ENCODE data around the gene RNF217. TPM values are rescaled to one million over a fixed set of nuclear protein-coding genes. Genes with fewer than 3 reads are reported as not detected.

RNF217 gene
- total and polyA plus RNA-seq, 10 of the 15 experiments (the other 5 are each of a cell fraction or from before 2014, with no cell fraction given): under 0.01 to 11.7 (median 0.04) TPM; not detected in 3

DNA sequence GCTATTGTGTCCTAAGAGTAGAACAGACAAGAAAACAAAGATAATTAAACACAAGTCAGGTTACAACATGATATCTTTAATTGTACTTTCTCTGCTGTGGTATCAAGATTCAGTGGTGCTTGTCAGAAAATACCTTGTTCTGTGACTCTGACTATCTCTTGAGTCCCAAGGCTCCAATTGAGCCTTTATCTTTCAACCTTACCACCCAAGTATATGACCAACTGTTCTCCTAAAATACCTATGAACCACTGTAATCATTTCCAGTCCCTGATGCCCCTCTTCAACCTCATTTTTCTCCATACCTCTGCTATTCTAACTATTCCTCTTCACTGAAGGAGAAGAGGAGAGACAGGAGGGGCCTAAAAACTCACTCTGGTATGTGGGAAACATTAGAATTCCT is 124.5 kb downstream of the RNF217 start (continued):
- TF ChIP-seq SKIL (IDR thresholded peaks at IDR 0.05; ENCODE audit: low read depth, poor library complexity, severe bottlenecking) (no peak), NKRF (conservative IDR thresholded peaks at IDR 0.05) (no peak), RELA (IDR thresholded peaks at IDR 0.05; ENCODE audit: borderline replicate concordance, partially characterized antibody) (no peak)

GRCh38 chr6:125088963-125089362 is 126.7 kb downstream of the RNF217 start:
- Histone ChIP-seq H4K20me1 (ENCODE audit: control insufficient read depth, insufficient read depth) (no peaks in the 10 kb centered on the region), H3K4me3 (no peak overlapping the region), H2AFZ (ENCODE audit: control insufficient read depth, low read depth, low read length) (no peak overlapping the region), H3K4me2 (ENCODE audit: control insufficient read depth, insufficient read depth) (no peak overlapping the region), H3K4me1 (ENCODE audit: control insufficient read depth, insufficient read depth, low read length) (no peaks in the 10 kb centered on the region), H3K79me2 (ENCODE audit: control insufficient read depth, insufficient read depth, low read length) (no peaks in the 10 kb centered on the region), H3K9me3 (replicated peaks; ENCODE audit: control insufficient read depth, insufficient read depth, low read length) (no peaks in the 10 kb centered on the region), H3K9ac (ENCODE audit: control insufficient read depth, insufficient read depth, low read length) (no peak overlapping the region), H3K27ac (ENCODE audit: control insufficient read depth, insufficient read depth) (no peak overlapping the region), H3K36me3 (ENCODE audit: control insufficient read depth in 2 of 2, insufficient read depth in 2 of 2, low read length in 1 of 2) (no peaks in the 10 kb centered on the region), H3K27me3 (replicated peaks in 1 of 2; ENCODE audit: control insufficient read depth in 2 of 2, insufficient read depth in 2 of 2, low read length in 1 of 2) (no peaks in the 10 kb centered on the region)
- in situ Hi-C loops (cut with MboI): no loop called here
- intact Hi-C loops (cut with micrococcal nuclease; ENCODE audit: unreplicated experiment): no loop called here
- ChIA-PET RAD21 (ENCODE audit: unreplicated experiment) (no interaction called here), CTCF (no interaction called here), POLR2A (no interaction called here), SMC1A (ENCODE audit: uncharacterized antibody, unreplicated experiment) (no interaction called here)
- ATAC-seq (no peak), FAIRE-seq (no peak), DNase-seq (ENCODE audit: low read depth, low spot score) (no peak)
- no TSS peak for BruUV-seq (replicated peaks)
- WGBS (ENCODE audit: insufficient coverage, insufficient replicate concordance, low lambda C conversion rate, missing lambda C conversion rate): 55% methylated on average over 5 of the region's 5 CpGs
- TF ChIP-seq CHD2 (IDR thresholded peaks at IDR 0.05; ENCODE audit: borderline replicate concordance, low read depth, low read length): no peak
- no peak for TF ChIP-seq ZZZ3 (IDR thresholded peaks at IDR 0.05; ENCODE audit: control insufficient read depth, insufficient read length, low read depth)
- TF ChIP-seq ATF2 (IDR thresholded peaks at IDR 0.05; ENCODE audit: low read length): no peak
- no peak for TF ChIP-seq KAT2A (conservative IDR thresholded peaks at IDR 0.05; ENCODE audit: control insufficient read depth, low read depth, low read length)
- TF ChIP-seq, protein P1, sequence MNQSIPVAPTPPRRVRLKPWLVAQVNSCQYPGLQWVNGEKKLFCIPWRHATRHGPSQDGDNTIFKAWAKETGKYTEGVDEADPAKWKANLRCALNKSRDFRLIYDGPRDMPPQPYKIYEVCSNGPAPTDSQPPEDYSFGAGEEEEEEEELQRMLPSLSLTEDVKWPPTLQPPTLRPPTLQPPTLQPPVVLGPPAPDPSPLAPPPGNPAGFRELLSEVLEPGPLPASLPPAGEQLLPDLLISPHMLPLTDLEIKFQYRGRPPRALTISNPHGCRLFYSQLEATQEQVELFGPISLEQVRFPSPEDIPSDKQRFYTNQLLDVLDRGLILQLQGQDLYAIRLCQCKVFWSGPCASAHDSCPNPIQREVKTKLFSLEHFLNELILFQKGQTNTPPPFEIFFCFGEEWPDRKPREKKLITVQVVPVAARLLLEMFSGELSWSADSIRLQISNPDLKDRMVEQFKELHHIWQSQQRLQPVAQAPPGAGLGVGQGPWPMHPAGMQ (IDR thresholded peaks at IDR 0.05; ENCODE audit: borderline replicate concordance): no peak
- TF ChIP-seq ZNF207 (IDR thresholded peaks at IDR 0.05; ENCODE audit: borderline replicate concordance): no peak
- no peak for TF ChIP-seq TAF1 (IDR thresholded peaks at IDR 0.05; ENCODE audit: borderline replicate concordance, low read depth, low read length)
- no peak for TF ChIP-seq KDM1A (IDR thresholded peaks at IDR 0.05; ENCODE audit: borderline replicate concordance)
- no peak for TF ChIP-seq ZBTB11 (CRISPR knock-in tag; IDR thresholded peaks at IDR 0.05)
